ENCODE measurements around the gene CLDN34.

Gene CLDN34

GRCh38 chrX:9966775-9967408 lies at the start of gene CLDN34:
Gene CLDN34 (plus strand): TSS chrX:9967358. CDS start chrX:9967358, 0 bp downstream.
- no peak for TF ChIP-seq CTCF (IDR thresholded peaks at IDR 0.05; ENCODE audit: low read depth, low read length)
- DNase-seq, result no peak
- Histone ChIP-seq H3K36me3 (no peaks in the 10 kb centered on the region), H3K27ac (no peak within 1 kb of the TSS), H3K27me3 (ENCODE audit: insufficient read depth, low read depth, severe bottlenecking) (no peaks in the 10 kb centered on the region), H3K4me3 (ENCODE audit: low read depth, low read length) (no peak within 1 kb of the TSS), H3K9me3 (ENCODE audit: severe bottlenecking) (no peaks in the 10 kb centered on the region)

GRCh38 chrX:9917861-9918260 lies 49.3 kb upstream of the CLDN34 start:
- H3K27ac ChIP-seq, result no peak overlapping the region
- DNase-seq, result no peak
- H3K36me3 ChIP-seq, result no peaks in the 10 kb centered on the region
- H3K9me3 ChIP-seq (ENCODE audit: severe bottlenecking), result no peaks in the 10 kb centered on the region
- no peak overlapping the region for H3K4me3 ChIP-seq (ENCODE audit: low read depth, low read length)
- no peak for TF ChIP-seq CTCF (IDR thresholded peaks at IDR 0.05; ENCODE audit: low read depth, low read length)
- H3K27me3 ChIP-seq (ENCODE audit: insufficient read depth, low read depth, severe bottlenecking), result peaks cover 6% of the 10 kb centered on the region

- no peak for DNase-seq
- no peak overlapping the region for H3K4me3 ChIP-seq (ENCODE audit: low read depth, low read length)
- no peak overlapping the region for H3K27ac ChIP-seq
- no peaks in the 10 kb centered on the region for H3K36me3 ChIP-seq
- no peaks in the 10 kb centered on the region for H3K9me3 ChIP-seq (ENCODE audit: severe bottlenecking)
- peaks cover 8% of the 10 kb centered on the region for H3K27me3 ChIP-seq (ENCODE audit: insufficient read depth, low read depth, severe bottlenecking)
- no peak for TF ChIP-seq CTCF (IDR thresholded peaks at IDR 0.05; ENCODE audit: low read depth, low read length)
Measured at GRCh38 chrX:9919632-9920172, 47.5 kb upstream of the CLDN34 start.

- no peak for DNase-seq
- TF ChIP-seq CTCF (IDR thresholded peaks at IDR 0.05; ENCODE audit: low read depth, low read length), result no peak
- Histone ChIP-seq H3K4me3 (ENCODE audit: low read depth, low read length) (no peak overlapping the region), H3K27ac (no peak overlapping the region), H3K36me3 (no peaks in the 10 kb centered on the region), H3K9me3 (ENCODE audit: severe bottlenecking) (no peaks in the 10 kb centered on the region), H3K27me3 (ENCODE audit: insufficient read depth, low read depth, severe bottlenecking) (peaks cover 8% of the 10 kb centered on the region)
Measured at GRCh38 chrX:9921407-9921806, 45.8 kb upstream of the CLDN34 start.

GRCh38 chrX:9923357-9923756 lies 43.8 kb upstream of the CLDN34 start:
- H3K36me3 ChIP-seq, result no peaks in the 10 kb centered on the region
- no peak for TF ChIP-seq CTCF (IDR thresholded peaks at IDR 0.05; ENCODE audit: low read depth, low read length)
- H3K27me3 ChIP-seq (ENCODE audit: insufficient read depth, low read depth, severe bottlenecking), result peaks cover 5% of the 10 kb centered on the region
- DNase-seq, result no peak
- no peak overlapping the region for H3K4me3 ChIP-seq (ENCODE audit: low read depth, low read length)
- H3K27ac ChIP-seq, result no peak overlapping the region
- no peaks in the 10 kb centered on the region for H3K9me3 ChIP-seq (ENCODE audit: severe bottlenecking)

- no peak for DNase-seq
- peaks cover 6% of the 10 kb centered on the region for H3K27me3 ChIP-seq (ENCODE audit: insufficient read depth, low read depth, severe bottlenecking)
- H3K4me3 ChIP-seq (ENCODE audit: low read depth, low read length), result no peak overlapping the region
- H3K27ac ChIP-seq, result no peak overlapping the region
- H3K36me3 ChIP-seq, result no peaks in the 10 kb centered on the region
- no peak for TF ChIP-seq CTCF (IDR thresholded peaks at IDR 0.05; ENCODE audit: low read depth, low read length)
- H3K9me3 ChIP-seq (ENCODE audit: severe bottlenecking), result no peaks in the 10 kb centered on the region
Measured at GRCh38 chrX:9926002-9926401, 41.2 kb upstream of the CLDN34 start.

Data from WERI-Rb-1 (cell line).